Femur (tissue), 1 donor: Measurements from ENCODE around the gene ASCC2.

Source experiments
- DNase-seq: peaks from one replicate; pipeline ENCODE4 v3.0.0-alpha.2; 2017

The ASCC2 gene

GRCh38 chr22:29753808-29754657 is 84.0 kb downstream of the ASCC2 start:
- no peak for DNase-seq

- no peak for DNase-seq
Measured at GRCh38 chr22:29751669-29752068, 86.4 kb downstream of the ASCC2 start.

- no peak for DNase-seq
Measured at GRCh38 chr22:29750559-29751538, 87.2 kb downstream of the ASCC2 start.

DNA sequence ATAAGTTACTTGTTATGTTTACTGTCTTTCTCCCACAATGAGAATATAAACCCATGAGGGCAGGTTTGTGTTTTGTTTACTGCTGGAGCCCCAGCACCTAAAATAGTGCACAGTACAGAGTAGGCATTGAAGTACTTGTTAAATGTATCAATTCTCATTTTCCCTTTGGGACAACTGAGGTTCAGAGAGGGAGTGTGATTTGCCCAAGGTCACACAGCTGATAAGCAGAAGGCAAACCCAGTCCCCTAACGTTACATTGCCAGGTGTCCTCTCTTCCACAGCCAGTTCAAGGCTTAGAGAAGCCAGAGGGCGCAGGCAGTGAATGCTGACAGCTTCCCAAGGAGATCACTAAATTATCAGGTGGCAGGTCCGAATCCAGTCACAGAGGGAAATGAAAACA is 88.0 kb downstream of the ASCC2 start:
- DNase-seq: no peak

DNA sequence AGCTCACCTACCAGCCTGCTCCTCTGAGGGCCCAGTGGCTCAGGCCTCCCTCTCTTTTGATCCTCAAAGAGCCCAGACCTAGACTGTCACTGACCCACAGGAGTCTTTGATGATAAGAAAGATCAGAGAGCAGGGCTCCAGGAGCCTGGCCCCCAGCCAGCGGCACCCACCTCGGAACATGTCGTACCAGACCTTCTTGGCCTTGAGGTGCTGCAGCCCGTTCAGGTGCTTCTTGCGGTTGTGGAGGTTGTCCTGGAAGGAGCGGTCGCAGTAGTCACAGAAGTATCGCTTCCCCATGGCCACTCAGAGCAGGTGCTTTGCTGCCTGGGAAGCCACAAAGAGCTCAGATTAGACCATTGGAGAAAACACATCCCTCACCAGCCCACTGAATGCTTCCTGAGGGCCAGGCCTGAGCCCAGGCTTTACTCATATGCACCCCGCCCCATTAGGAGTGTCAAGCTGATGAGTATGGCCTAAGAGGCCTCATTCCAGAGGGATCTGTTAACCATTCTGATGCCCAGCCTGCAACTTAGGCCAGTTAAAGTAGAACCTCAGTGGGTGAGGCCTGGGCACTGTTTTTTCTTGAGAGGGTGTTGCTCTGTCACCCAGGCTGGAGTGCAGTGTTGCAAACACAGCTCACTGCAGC is 89.7 kb downstream of the ASCC2 start:
- no peak for DNase-seq

DNA sequence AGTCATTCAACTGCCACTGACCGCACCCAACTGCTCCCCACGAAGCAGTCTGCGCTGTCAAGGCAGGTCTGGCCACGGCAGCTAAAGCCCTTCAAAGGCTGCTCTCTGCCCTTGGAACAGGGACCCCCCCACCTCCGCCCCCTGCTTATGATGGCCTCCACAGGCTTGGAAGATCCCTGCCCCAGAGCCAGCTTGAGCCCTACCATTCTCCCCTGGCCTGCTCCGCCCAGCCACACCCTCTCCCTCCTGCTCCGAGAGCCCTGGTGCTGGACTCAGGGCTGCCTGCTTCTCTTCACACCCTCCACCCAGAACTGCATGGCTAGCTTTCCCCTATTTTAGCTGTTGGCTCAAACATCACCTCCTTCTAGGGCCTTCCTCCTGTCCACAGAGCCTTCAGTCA is 90.2 kb downstream of the ASCC2 start:
- DNase-seq: no peak

- DNase-seq: peak; percentile 70
Measured at GRCh38 chr22:29744902-29745301, 93.2 kb downstream of the ASCC2 start.

- no peak for DNase-seq
Measured at GRCh38 chr22:29742326-29742725, 95.7 kb downstream of the ASCC2 start.

- no peak for DNase-seq
Measured at GRCh38 chr22:29741926-29742325, 96.1 kb downstream of the ASCC2 start.

DNA sequence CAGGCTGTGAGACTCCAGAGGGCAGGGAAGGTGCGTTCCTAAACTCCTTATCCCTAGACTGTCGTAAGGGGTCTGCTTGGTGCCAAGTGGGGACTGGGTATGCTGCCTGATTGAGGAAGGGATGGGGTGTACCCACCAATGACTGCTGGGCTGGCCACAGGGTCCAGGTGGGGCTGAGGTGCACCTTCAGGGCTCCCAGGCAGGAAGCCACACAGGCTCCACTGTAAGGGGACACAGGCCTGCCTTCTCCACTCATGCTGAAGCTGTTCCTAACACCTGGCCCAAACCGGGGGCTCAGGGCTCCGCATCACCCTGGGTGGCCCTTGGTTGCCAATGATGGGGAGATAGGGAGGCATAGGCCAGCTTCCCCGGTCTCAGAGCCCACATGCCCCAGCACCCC is 97.9 kb downstream of the ASCC2 start:
- DNase-seq: no peak

GRCh38 chr22:29739346-29739875 is 98.7 kb downstream of the ASCC2 start:
- DNase-seq: no peak
